ENCODE data around the gene ACTR1A.

DNA sequence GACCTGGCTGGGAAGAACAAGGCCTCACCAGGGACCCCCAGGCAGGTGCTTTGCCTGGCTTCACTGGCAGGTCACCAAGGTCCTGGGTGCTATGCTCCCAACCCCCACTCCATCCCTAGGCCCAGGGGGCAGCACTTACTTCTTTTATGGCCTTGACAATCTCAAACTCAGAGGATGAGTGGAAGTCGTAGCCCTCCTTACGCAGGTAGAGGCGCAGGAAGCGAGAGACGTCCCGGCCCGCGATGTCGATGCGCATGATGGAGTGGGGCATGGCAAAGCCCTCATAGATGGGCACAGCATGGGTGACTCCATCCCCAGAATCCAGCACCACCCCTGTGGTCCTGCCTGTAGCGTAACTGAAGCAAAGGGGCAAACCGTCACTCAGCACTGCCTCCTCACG lies 18.5 kb downstream of the ACTR1A start:
- TF ChIP-seq, protein P1, sequence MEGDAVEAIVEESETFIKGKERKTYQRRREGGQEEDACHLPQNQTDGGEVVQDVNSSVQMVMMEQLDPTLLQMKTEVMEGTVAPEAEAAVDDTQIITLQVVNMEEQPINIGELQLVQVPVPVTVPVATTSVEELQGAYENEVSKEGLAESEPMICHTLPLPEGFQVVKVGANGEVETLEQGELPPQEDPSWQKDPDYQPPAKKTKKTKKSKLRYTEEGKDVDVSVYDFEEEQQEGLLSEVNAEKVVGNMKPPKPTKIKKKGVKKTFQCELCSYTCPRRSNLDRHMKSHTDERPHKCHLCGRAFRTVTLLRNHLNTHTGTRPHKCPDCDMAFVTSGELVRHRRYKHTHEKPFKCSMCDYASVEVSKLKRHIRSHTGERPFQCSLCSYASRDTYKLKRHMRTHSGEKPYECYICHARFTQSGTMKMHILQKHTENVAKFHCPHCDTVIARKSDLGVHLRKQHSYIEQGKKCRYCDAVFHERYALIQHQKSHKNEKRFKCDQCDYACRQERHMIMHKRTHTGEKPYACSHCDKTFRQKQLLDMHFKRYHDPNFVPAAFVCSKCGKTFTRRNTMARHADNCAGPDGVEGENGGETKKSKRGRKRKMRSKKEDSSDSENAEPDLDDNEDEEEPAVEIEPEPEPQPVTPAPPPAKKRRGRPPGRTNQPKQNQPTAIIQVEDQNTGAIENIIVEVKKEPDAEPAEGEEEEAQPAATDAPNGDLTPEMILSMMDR (IDR thresholded peaks at IDR 0.05; ENCODE audit: insufficient read depth, low read length) = no peak
- TF ChIP-seq POLR2AphosphoS5 (IDR thresholded peaks at IDR 0.05; ENCODE audit: low read depth) (no peak), GABPA (IDR thresholded peaks at IDR 0.05; ENCODE audit: low read depth) (no peak), SPI1 (IDR thresholded peaks at IDR 0.05; ENCODE audit: borderline replicate concordance, low read depth) (no peak)
